ENCODE results near the gene DYNC1H1.

DNA sequence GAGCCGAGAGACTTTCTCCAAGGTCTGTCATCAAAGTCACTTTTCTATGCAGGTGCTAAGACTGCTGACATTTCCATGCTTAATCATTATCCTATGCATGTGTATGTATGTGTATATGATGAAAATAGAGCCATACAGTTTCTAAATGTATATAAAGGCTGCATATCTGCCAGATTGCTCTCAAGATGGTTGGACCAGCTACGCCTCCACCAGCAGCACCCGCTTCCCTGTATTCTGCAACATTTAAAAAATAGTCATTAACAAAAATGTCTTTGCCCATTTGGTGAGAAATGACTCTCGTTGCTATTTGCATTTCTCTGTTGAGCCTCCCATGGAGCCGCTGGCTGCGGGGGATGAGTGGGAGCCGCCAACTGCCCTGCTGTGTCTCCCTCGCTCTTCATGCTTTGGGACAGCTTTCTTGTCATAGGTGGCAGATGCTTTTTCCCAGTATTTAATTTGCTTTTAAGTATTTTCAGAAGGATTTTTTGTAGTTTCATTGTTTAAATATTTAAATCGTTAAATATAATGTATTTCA lies 54.7 kb downstream of the DYNC1H1 start:
- TF ChIP-seq CTCF (tag by site-specific recombination; IDR thresholded peaks at IDR 0.05) (no peak), ZNF785 (tag by site-specific recombination; IDR thresholded peaks at IDR 0.05) (no peak), ZNF600 (tag by site-specific recombination; IDR thresholded peaks at IDR 0.05) (no peak)
